ENCODE measurements around the gene TBXT.

DNA sequence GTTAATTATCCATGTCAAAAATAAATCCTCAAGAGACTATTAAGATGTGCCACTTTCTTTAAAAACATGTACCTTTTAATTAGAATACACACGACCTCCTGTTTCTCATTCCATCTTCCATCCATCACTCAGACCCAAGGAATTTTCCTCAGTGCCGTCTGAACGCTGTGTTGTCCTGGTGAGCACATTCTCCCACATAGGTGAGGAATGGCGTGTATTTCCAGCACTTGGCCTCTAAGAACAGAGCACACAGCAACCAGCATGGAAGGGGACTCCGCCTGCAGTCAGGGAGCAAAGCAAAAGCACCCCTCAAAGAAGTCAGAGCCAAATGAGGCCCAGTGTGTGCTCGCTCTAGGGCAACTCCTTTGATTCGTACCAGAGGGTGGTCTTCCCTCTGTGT is 45.9 kb downstream of the TBXT start:
- TF ChIP-seq, protein P1, sequence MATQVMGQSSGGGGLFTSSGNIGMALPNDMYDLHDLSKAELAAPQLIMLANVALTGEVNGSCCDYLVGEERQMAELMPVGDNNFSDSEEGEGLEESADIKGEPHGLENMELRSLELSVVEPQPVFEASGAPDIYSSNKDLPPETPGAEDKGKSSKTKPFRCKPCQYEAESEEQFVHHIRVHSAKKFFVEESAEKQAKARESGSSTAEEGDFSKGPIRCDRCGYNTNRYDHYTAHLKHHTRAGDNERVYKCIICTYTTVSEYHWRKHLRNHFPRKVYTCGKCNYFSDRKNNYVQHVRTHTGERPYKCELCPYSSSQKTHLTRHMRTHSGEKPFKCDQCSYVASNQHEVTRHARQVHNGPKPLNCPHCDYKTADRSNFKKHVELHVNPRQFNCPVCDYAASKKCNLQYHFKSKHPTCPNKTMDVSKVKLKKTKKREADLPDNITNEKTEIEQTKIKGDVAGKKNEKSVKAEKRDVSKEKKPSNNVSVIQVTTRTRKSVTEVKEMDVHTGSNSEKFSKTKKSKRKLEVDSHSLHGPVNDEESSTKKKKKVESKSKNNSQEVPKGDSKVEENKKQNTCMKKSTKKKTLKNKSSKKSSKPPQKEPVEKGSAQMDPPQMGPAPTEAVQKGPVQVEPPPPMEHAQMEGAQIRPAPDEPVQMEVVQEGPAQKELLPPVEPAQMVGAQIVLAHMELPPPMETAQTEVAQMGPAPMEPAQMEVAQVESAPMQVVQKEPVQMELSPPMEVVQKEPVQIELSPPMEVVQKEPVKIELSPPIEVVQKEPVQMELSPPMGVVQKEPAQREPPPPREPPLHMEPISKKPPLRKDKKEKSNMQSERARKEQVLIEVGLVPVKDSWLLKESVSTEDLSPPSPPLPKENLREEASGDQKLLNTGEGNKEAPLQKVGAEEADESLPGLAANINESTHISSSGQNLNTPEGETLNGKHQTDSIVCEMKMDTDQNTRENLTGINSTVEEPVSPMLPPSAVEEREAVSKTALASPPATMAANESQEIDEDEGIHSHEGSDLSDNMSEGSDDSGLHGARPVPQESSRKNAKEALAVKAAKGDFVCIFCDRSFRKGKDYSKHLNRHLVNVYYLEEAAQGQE (IDR thresholded peaks at IDR 0.05; ENCODE audit: insufficient read depth in 1 of 2, low read depth in 2 of 2, low read length in 2 of 2) = no peak
- TF ChIP-seq SIN3A (IDR thresholded peaks at IDR 0.05; ENCODE audit: borderline replicate concordance, insufficient read depth, low read length) = no peak
